ENCODE data around the gene VMAC. TPM values are rescaled to one million over a fixed set of nuclear protein-coding genes. Genes with fewer than 3 reads are reported as not detected.

Gene VMAC
- total RNA-seq, 1 donor from 2014 or later, result 12.3 TPM

- H3K9me3 Mint-ChIP-seq, result no peaks in the 10 kb centered on the region
- no peaks in the 10 kb centered on the region for H3K27me3 Mint-ChIP-seq (ENCODE audit: low read depth)
- H3K27ac Mint-ChIP-seq, result no peak overlapping the region
- TF ChIP-seq CTCF (IDR thresholded peaks at IDR 0.05; ENCODE audit: unreplicated experiment), result no peak
- peaks cover 4% of the 10 kb centered on the region for H3K36me3 Mint-ChIP-seq
- peaks cover under 1% of the 10 kb centered on the region for H3K4me1 Mint-ChIP-seq
- no peak overlapping the region for H3K4me3 Mint-ChIP-seq
- no peak for DNase-seq (ENCODE audit: low spot score in 2 of 2, unreplicated experiment in 2 of 2)
Measured at GRCh38 chr19:5908773-5909442, 4.2 kb downstream of the VMAC start.

GRCh38 chr19:5910638-5910907 is 5.9 kb downstream of the VMAC start:
- DNase-seq (ENCODE audit: low spot score in 2 of 2, unreplicated experiment in 2 of 2), result no peak
- H3K4me1 Mint-ChIP-seq, result peaks cover 7% of the 10 kb centered on the region
- no peaks in the 10 kb centered on the region for H3K9me3 Mint-ChIP-seq
- peak overlapping the region; percentile 30 for H3K27ac Mint-ChIP-seq
- no peaks in the 10 kb centered on the region for H3K27me3 Mint-ChIP-seq (ENCODE audit: low read depth)
- H3K4me3 Mint-ChIP-seq, result no peak overlapping the region
- no peak for TF ChIP-seq CTCF (IDR thresholded peaks at IDR 0.05; ENCODE audit: unreplicated experiment)
- H3K36me3 Mint-ChIP-seq, result peaks cover 4% of the 10 kb centered on the region

- no peaks in the 10 kb centered on the region for H3K27me3 Mint-ChIP-seq (ENCODE audit: low read depth)
- no peak for TF ChIP-seq CTCF (IDR thresholded peaks at IDR 0.05; ENCODE audit: unreplicated experiment)
- H3K4me1 Mint-ChIP-seq, result peaks cover 14% of the 10 kb centered on the region
- H3K4me3 Mint-ChIP-seq, result no peak overlapping the region
- H3K9me3 Mint-ChIP-seq, result no peaks in the 10 kb centered on the region
- no peak for DNase-seq (ENCODE audit: low spot score in 2 of 2, unreplicated experiment in 2 of 2)
- H3K36me3 Mint-ChIP-seq, result peaks cover 5% of the 10 kb centered on the region
- no peak overlapping the region for H3K27ac Mint-ChIP-seq
Measured at GRCh38 chr19:5911366-5911765, 6.7 kb downstream of the VMAC start.

- Mint-ChIP-seq H3K36me3 (peaks cover 7% of the 10 kb centered on the region), H3K27ac (peak within 1 kb of the TSS; percentile 34), H3K4me3 (no peak within 1 kb of the TSS), H3K27me3 (ENCODE audit: low read depth) (no peaks in the 10 kb centered on the region), H3K4me1 (peaks cover 17% of the 10 kb centered on the region), H3K9me3 (no peaks in the 10 kb centered on the region)
- DNase-seq (ENCODE audit: low spot score in 2 of 2, unreplicated experiment in 2 of 2), result no peak
- no peak for TF ChIP-seq CTCF (IDR thresholded peaks at IDR 0.05; ENCODE audit: unreplicated experiment)
Measured at GRCh38 chr19:5913739-5914357, 9.2 kb downstream of the VMAC start, which contains the start of gene CAPS. Gene CAPS, plus strand, starts transcription at chr19:5914254. Its CDS starts 153 bp downstream, at chr19:5914407.

GRCh38 chr19:5914358-5914774 is 9.7 kb downstream of the VMAC start:
- no peak for DNase-seq (ENCODE audit: low spot score in 2 of 2, unreplicated experiment in 2 of 2)
- H3K4me1 Mint-ChIP-seq, result peaks cover 17% of the 10 kb centered on the region
- peaks cover 6% of the 10 kb centered on the region for H3K36me3 Mint-ChIP-seq
- H3K4me3 Mint-ChIP-seq, result no peak overlapping the region
- no peak overlapping the region for H3K27ac Mint-ChIP-seq
- no peaks in the 10 kb centered on the region for H3K9me3 Mint-ChIP-seq
- no peak for TF ChIP-seq CTCF (IDR thresholded peaks at IDR 0.05; ENCODE audit: unreplicated experiment)
- no peaks in the 10 kb centered on the region for H3K27me3 Mint-ChIP-seq (ENCODE audit: low read depth)
